Measurements from ENCODE around the gene SNX6.
A peak's percentile ranks its signal among the peaks of the same experiment; 100 is the strongest.
"Not testable (repeated sequence)": the region's sequence is repeated elsewhere in the genome, so short reads cannot be mapped to it uniquely, and the experiment has no call there.

Gene SNX6

DNA sequence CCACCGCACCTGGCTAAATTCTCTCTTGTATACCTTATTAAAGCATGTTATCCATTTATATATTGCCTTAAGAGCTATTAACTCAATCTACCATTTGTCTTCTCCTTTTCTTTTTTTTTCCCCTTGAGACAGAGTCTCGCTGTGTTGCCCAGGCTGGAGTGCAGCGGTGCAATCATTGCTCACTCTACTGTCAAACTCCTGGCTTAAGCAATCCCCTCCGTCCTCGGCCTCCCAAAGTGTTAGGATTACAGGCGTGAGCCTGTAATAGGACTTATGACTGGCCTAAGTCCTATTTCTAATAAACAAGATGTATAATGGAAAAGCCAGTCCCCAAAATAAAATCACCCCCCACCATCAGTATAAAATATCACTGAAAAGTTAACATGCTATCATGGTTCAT, 14.4 kb downstream of the SNX6 start:
- Mint-ChIP-seq H3K9me3 (no peaks in the 10 kb centered on the region), H3K36me3 (peaks cover 50% of the 10 kb centered on the region), H3K27ac (no peak overlapping the region), H3K4me1 (peaks cover 17% of the 10 kb centered on the region), H3K27me3 (no peaks in the 10 kb centered on the region), H3K4me3 (no peak overlapping the region)
- no peak for ATAC-seq

DNA sequence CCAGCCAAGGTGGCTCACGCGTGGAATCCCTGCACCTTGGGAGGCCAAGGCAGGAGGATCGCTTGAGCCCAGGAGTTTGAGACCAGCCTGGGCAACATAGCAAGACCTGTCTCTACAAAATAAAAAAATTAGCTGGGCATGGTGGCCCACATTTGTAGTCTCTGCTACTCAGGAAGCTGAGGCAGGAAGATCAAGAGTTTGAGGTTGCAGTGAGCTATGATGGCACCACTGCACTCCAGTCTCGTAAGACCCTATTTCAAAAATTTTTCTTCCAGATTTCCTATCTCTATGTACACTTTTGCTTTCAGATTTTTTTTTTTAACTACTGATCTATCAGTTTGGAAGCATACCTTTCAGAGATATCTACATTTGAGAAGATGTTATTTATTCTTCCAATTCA, 15.3 kb downstream of the SNX6 start:
- Mint-ChIP-seq H3K4me1 (peaks cover 10% of the 10 kb centered on the region), H3K9me3 (no peaks in the 10 kb centered on the region), H3K27ac (peak overlapping the region; percentile 3), H3K4me3 (no peak overlapping the region), H3K36me3 (peaks cover 42% of the 10 kb centered on the region), H3K27me3 (no peaks in the 10 kb centered on the region)
- ATAC-seq: no peak

DNA sequence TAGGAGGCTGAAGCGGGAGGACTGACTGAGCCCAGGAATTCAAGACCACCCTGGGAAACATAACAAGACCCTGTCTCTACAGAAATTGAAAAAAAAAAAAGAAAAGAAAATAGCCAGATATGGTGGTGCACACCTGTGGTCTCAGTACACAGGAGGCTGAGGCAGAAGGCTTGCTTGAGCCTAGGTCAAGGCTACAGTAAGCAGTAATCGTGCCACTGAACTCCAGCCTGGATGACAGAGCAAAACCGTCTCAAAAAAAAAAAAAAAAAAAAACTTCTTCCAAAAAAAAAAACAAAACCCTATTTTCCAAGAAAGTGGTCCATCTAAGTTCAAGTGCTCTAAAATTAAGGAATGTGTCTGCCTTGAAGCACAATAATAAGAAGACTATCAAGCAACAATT, 19.8 kb downstream of the SNX6 start:
- Mint-ChIP-seq H3K4me1 (no peaks in the 10 kb centered on the region), H3K36me3 (peaks cover 36% of the 10 kb centered on the region), H3K4me3 (no peak overlapping the region), H3K27ac (no peak overlapping the region), H3K9me3 (no peaks in the 10 kb centered on the region), H3K27me3 (no peaks in the 10 kb centered on the region)
- ATAC-seq: no peak

DNA sequence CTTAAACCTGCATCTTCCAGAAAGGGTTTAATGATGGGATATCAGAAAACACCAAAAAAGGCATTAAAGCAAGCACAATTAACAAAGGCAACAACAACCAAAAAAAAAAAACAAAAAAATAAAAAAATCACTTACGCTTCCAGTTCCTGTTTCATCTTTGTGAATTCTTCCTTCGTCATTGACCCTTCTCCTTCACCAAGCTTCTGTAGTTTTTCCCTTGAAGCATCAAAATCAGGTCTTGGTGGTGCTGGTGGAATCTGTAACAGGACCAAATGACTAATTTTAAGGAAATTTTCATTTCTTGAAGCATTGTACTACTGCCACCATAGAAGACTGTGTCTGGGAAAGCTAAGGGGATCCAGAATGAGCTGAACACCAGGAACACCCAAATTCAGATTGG, 24.5 kb downstream of the SNX6 start:
- no peak for ATAC-seq
- Mint-ChIP-seq H3K36me3 (peaks cover 43% of the 10 kb centered on the region), H3K27me3 (no peaks in the 10 kb centered on the region), H3K9me3 (no peaks in the 10 kb centered on the region), H3K27ac (no peak overlapping the region), H3K4me3 (no peak overlapping the region), H3K4me1 (no peaks in the 10 kb centered on the region)

DNA sequence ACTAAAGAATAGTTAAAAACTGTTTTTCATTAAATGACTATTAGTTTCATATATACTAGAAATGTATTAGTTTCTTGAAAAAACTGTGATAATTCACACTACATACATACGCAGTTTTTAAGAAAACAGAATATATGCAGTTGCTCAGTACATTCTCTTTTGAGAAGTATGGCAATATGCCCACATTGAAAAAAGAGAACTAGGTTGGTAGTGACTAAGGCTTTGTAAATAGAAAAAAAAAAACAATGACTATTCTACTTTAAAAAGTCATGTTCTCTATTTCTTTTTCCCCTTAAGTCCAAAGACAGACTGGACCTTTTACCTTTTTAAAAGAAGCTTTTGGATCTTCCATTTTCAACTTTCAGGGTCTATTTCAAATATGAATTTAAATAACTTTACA, 25.0 kb downstream of the SNX6 start:
- no peak overlapping the region for H3K27ac Mint-ChIP-seq
- peaks cover 48% of the 10 kb centered on the region for H3K36me3 Mint-ChIP-seq
- no peak overlapping the region for H3K4me3 Mint-ChIP-seq
- H3K9me3 Mint-ChIP-seq: no peaks in the 10 kb centered on the region
- no peaks in the 10 kb centered on the region for H3K4me1 Mint-ChIP-seq
- no peaks in the 10 kb centered on the region for H3K27me3 Mint-ChIP-seq
- ATAC-seq: no peak

DNA sequence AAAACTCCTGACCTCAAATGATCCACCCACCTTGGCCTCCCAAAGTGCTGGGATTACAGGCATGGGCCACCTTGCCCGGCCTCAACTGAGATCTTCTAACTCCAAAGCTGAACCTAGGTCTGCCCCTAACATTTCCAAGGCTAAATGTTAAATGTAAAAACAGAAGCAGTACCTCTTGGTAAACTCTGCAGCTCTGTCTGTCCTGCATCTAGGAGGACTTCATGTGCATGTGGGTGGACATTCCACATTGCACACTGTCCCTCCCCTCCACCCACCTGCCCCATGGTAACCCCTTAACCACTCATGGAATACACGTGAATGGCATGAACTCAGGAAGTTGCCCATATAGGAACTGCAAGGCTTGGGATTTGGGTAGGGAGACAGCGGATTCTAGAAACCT, 33.1 kb downstream of the SNX6 start:
- Mint-ChIP-seq H3K9me3 (no peaks in the 10 kb centered on the region), H3K4me3 (no peak overlapping the region), H3K27ac (no peak overlapping the region), H3K27me3 (no peaks in the 10 kb centered on the region), H3K36me3 (peaks cover 58% of the 10 kb centered on the region), H3K4me1 (no peaks in the 10 kb centered on the region)
- no peak for ATAC-seq

DNA sequence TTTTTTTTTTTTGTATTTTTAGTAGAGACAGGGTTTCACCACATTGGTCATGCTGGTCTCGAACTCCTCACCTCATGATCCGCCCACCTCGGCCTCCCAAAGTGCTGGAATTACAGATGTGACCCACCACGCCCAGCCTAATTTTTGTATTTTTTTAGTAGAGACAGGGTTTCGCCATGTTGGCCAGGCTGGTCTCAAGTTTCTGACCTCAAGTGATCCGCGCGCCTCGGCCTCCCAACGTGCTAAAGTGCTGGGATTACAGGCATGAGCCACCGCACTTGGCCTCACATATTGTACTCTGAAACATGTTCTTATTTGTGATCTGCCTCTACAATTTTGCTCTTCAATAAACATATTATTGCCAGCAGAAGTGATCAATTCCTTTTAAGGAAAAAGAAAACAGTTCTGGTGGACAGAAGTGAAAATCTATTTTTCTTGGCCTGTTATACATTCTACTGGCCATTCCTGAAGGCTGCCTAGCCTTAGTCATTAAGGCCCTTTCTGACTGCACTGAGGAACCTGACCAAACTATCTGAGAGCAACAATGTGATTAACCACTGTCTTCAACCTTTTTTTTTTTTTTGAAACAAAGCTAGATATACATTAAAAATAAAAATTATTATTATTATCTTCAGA, 36.1 kb downstream of the SNX6 start:
- Mint-ChIP-seq H3K4me3 (no peak overlapping the region), H3K9me3 (no peaks in the 10 kb centered on the region), H3K4me1 (no peaks in the 10 kb centered on the region), H3K36me3 (peaks cover 63% of the 10 kb centered on the region), H3K27ac (no peak overlapping the region), H3K27me3 (no peaks in the 10 kb centered on the region)
- ATAC-seq: no peak

DNA sequence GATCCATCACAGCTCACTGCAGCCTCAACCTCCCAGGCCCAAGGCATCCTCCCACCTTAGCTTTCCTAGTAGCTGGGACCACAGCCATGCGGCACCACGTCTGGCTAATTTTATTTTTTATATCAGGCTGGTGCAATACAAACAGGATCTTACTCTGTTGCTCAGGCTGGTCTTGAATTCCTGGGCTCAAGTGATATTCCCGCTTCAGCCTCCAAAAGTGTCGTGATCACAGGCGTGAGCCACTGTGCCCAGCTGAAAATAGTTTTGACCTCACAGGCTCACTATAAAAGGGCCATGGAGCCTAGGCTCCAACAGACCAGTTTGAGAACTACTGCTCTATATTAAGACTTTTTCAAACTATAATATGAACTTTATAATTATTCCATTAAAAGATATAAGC, 37.3 kb downstream of the SNX6 start:
- H3K9me3 Mint-ChIP-seq: no peaks in the 10 kb centered on the region
- peaks cover 65% of the 10 kb centered on the region for H3K36me3 Mint-ChIP-seq
- no peaks in the 10 kb centered on the region for H3K27me3 Mint-ChIP-seq
- no peaks in the 10 kb centered on the region for H3K4me1 Mint-ChIP-seq
- no peak for ATAC-seq
- H3K4me3 Mint-ChIP-seq: no peak overlapping the region
- H3K27ac Mint-ChIP-seq: no peak overlapping the region

DNA sequence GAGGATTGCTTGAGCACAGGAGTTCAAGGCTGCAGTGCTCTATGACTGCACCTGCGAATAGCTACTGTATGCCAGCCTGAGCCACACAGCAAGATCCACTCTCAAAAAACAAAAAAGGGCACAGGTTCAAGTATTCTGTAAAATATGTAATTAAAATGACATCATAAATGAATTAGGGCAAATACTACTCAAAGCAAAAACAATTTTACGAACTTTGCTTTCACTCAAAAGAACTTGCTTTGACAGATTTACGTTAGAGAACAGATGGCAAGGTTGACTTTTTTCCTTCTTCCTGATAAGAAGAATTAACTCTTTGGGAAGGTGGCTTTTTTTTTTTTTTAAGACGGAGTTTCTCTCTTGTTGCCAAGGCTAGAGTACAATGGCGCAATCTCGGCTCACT, 46.4 kb downstream of the SNX6 start:
- Mint-ChIP-seq H3K4me1 (no peaks in the 10 kb centered on the region), H3K27me3 (no peaks in the 10 kb centered on the region), H3K9me3 (no peaks in the 10 kb centered on the region), H3K36me3 (peaks cover 49% of the 10 kb centered on the region), H3K4me3 (no peak overlapping the region), H3K27ac (no peak overlapping the region)
- no peak for ATAC-seq

DNA sequence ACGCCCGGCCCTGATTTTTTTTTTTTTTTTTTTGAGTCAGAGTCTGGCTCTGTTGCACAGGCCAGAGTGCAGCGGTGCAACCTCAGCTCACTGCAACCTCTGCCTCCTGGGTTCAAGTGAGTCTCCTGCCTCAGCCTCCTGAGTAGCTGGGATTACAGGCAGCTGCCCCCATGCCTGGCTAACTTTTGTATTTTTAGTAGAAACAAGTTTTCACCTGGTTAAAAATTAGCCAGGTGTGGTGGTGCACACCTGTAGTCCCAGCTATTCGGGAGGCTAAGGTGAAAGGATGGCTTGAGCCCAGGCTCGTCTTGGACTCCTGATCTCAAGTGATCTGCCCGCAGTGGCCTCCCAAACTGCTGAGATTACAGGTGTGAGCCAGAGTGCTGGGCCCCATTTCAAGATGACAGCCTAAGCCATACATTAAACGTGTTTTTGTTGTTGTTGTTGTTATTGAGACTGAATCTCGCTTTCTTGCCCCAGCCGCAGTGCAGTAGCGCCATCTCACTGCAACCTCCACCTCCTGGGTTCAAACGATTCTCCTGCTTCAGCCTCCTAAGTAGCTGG, 47.7 kb downstream of the SNX6 start:
- no peak for ATAC-seq
- no peak overlapping the region for H3K27ac Mint-ChIP-seq
- H3K36me3 Mint-ChIP-seq: peaks cover 50% of the 10 kb centered on the region

DNA sequence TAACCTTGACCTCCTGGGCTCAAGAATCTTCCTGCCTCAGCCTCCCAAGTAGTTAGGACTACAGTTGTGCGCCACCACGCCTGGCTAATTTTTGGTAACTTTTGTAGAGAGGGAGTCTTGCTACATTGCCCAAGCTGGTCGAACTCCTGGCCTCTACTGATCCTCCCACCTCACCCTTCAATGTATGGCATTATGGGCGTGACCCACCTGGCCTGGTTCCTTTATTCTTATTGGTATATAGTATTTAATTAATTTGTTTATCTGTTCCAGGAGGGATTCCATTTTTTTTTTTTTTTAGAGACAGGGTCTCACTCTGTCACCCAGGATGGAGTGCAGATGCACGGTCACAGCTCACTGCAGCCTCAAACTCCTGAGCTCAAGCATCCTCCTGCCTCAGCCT, 49.6 kb downstream of the SNX6 start:
- H3K36me3 Mint-ChIP-seq: peaks cover 49% of the 10 kb centered on the region
- no peak for ATAC-seq

More for the DNA sequence above, 47.7 kb downstream of the SNX6 start:
- Mint-ChIP-seq H3K4me3 (no peak overlapping the region), H3K27me3 (no peaks in the 10 kb centered on the region), H3K9me3 (no peaks in the 10 kb centered on the region), H3K4me1 (no peaks in the 10 kb centered on the region)

DNA sequence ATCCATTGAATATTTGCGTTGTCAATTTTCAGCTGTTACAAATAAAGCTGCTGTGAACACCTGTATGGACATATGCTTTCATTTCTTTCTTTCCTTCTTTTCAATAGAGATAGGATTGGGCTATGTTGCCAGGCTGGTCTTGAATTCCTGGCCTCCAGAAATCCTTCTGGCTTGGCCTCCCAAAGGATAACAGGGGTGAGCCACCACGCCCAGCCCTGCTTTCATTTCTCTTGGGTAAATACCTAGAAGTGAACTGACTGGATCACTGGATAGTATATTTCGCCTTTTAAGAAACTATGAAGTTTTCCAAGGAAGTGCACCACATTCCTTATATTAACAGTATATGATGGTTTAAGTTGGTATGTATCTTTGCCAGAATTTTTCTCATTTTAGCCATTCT, 58.2 kb downstream of the SNX6 start:
- ATAC-seq: no peak
- Mint-ChIP-seq H3K27ac (no peak overlapping the region), H3K36me3 (peaks cover 38% of the 10 kb centered on the region), H3K4me1 (no peaks in the 10 kb centered on the region), H3K27me3 (no peaks in the 10 kb centered on the region), H3K9me3 (no peaks in the 10 kb centered on the region), H3K4me3 (no peak overlapping the region)

More for the DNA sequence above, 49.6 kb downstream of the SNX6 start:
- Mint-ChIP-seq H3K27ac (no peak overlapping the region), H3K27me3 (no peaks in the 10 kb centered on the region), H3K9me3 (no peaks in the 10 kb centered on the region), H3K4me1 (no peaks in the 10 kb centered on the region), H3K4me3 (no peak overlapping the region)

DNA sequence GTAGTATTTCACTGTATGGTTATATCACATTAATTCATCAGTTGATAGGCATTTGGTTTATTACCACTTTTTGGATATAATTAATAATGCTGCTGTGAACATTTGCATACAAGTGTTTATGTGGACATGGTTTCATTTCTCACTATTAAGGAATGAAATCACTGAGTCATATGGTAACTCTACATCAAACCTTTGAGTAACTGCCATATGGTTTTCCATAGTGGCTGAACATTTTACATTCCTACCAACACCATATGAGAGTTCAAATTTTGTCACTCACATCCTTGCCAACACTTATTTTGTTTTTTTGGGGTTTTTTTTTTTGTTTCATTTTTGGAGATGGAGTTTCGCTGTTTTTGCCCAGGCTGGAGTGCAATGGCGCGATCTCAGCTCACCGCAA, 60.2 kb downstream of the SNX6 start:
- no peaks in the 10 kb centered on the region for H3K27me3 Mint-ChIP-seq
- no peaks in the 10 kb centered on the region for H3K9me3 Mint-ChIP-seq
- peaks cover 47% of the 10 kb centered on the region for H3K36me3 Mint-ChIP-seq
- no peak for ATAC-seq
- H3K4me3 Mint-ChIP-seq: no peak overlapping the region
- no peak overlapping the region for H3K27ac Mint-ChIP-seq
- no peaks in the 10 kb centered on the region for H3K4me1 Mint-ChIP-seq

DNA sequence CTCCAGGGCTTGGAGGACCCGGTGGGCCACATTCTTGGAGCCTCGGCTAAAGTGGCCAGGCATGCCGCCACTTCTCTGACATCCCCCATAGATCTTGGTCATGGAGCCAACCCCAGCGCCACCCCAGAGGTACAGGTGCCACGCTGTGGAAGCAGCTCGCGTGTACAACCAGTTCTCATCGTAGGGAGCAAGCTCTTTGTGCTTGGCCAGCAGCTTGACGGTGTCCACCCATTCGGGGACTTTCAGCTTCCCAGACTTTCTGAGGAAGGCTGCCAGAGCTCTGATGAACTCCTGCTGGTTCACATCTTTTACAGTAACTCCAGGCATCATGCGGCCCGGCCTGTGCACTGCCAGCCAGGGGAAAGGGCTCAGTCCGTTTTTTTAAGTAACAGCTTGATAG, 61.1 kb downstream of the SNX6 start:
- Mint-ChIP-seq H3K9me3 (no peaks in the 10 kb centered on the region), H3K4me3 (no peak overlapping the region), H3K4me1 (no peaks in the 10 kb centered on the region), H3K36me3 (peaks cover 47% of the 10 kb centered on the region), H3K27ac (no peak overlapping the region), H3K27me3 (no peaks in the 10 kb centered on the region)
- no peak for ATAC-seq

DNA sequence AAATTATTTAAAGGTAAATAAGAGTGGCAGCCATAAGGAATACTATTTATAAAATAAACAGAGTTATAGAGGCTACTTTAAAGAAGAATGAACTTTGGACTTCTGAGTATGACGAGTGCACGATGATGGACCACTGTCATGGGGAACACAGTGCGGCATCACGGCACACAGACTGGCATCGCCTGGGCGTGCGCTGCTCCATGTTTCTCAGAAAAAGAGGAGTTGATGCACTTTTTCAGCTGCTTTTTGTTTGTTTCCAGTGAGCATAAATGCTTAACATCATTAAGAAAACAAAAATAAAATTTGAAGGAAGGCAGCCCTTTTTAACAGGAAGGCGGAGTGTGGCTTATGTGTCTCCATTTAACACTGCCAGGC, 67.2 kb downstream of the SNX6 start:
- H3K36me3 Mint-ChIP-seq: peaks cover 11% of the 10 kb centered on the region

DNA sequence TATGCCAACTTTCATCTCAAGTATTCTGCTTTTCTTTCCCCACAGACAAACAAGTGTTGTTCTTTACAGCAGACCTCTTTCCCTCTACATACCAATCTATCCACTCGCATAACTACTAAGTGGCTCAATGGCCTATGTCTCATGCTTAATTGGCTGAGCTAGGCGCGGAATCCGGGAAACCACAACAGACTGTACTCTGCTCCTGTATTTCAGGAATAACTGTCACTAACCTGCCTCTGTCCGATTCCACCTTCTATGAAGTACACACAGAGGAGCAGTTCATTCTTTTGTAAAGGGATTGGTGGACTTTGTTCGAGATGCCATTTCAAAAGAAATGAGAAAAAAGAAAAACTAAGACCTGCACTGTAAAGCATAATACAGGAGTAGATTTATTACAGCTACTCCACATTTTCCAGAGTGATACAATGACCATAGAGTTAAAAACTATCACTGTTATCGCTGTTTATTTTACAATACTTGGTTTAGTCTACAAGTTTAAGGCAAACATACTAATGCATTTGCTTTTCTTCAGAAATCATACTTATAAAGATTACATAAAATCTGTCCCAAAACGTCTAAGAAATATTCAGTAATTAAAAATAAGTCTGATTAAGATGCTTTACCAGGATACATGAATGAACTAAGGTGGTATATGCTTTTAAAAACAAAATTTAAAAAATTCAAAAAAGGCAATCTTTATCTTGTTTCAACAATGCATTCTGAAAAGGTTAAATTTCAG, 67.7 kb downstream of the SNX6 start:
- ATAC-seq, H3K27ac Mint-ChIP-seq, H3K4me1 Mint-ChIP-seq, H3K9me3 Mint-ChIP-seq, H3K36me3 Mint-ChIP-seq, H3K27me3 Mint-ChIP-seq, H3K4me3 Mint-ChIP-seq: not testable (repeated sequence)

More for the DNA sequence above, 67.2 kb downstream of the SNX6 start:
- H3K9me3 Mint-ChIP-seq: no peaks in the 10 kb centered on the region
- no peak overlapping the region for H3K4me3 Mint-ChIP-seq
- no peak overlapping the region for H3K27ac Mint-ChIP-seq
- no peaks in the 10 kb centered on the region for H3K4me1 Mint-ChIP-seq
- H3K27me3 Mint-ChIP-seq: no peaks in the 10 kb centered on the region
- ATAC-seq: no peak

Measured in stimulated activated memory B cell treated with anti-CD40 and anti-IgM and Interleukin-4, amounts not matched to agents 10 μg/mL and 1 μg/mL and 100 μg/mL, for 72 hours (primary cell).